ENCODE results near the gene C1S. TPM values are rescaled to one million over a fixed set of nuclear protein-coding genes. Genes with fewer than 3 reads are reported as not detected.

C1S gene
- total and polyA plus RNA-seq, 10 donors = 102 to 451 (median 257) TPM

- peaks cover 12 to 53% (median 27%) of the 10 kb centered on the region in 6 donors for H3K4me1 ChIP-seq
- WGBS, 5 donors = 81 to 96% (median 91%) methylated on average over 6 of the region's 6 CpGs
- TF ChIP-seq POLR2A (IDR thresholded peaks at IDR 0.05) (no peak), POLR2AphosphoS5 (IDR thresholded peaks at IDR 0.05) (no peak)
- TF ChIP-seq, protein P1, sequence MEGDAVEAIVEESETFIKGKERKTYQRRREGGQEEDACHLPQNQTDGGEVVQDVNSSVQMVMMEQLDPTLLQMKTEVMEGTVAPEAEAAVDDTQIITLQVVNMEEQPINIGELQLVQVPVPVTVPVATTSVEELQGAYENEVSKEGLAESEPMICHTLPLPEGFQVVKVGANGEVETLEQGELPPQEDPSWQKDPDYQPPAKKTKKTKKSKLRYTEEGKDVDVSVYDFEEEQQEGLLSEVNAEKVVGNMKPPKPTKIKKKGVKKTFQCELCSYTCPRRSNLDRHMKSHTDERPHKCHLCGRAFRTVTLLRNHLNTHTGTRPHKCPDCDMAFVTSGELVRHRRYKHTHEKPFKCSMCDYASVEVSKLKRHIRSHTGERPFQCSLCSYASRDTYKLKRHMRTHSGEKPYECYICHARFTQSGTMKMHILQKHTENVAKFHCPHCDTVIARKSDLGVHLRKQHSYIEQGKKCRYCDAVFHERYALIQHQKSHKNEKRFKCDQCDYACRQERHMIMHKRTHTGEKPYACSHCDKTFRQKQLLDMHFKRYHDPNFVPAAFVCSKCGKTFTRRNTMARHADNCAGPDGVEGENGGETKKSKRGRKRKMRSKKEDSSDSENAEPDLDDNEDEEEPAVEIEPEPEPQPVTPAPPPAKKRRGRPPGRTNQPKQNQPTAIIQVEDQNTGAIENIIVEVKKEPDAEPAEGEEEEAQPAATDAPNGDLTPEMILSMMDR (IDR thresholded peaks at IDR 0.05 in 8 of 11, conservative IDR thresholded peaks at IDR 0.05 in 3 of 11) = no peak
- no peaks in the 10 kb centered on the region for H3K9me3 ChIP-seq
- no peak overlapping the region for H3K4me3 ChIP-seq
- H3K27ac ChIP-seq = no peak overlapping the region
- H3K27me3 ChIP-seq (replicated peaks in 1 of 7) = no peaks in the 10 kb centered on the region
- intact Hi-C loops (cut with DNase I; ENCODE audit: low total_unique reads) = loop anchor here (10.0 kb wide), 1 partner anchor 79 kb away; the partner anchor contains the start of gene C1R
- no peak for DNase-seq
- peaks cover 0 to 49% (median 3%) of the 10 kb centered on the region in 6 donors for H3K36me3 ChIP-seq
These were observed 44.8 kb upstream of the C1S start for GRCh38 chr12:7015555-7016370.

DNA sequence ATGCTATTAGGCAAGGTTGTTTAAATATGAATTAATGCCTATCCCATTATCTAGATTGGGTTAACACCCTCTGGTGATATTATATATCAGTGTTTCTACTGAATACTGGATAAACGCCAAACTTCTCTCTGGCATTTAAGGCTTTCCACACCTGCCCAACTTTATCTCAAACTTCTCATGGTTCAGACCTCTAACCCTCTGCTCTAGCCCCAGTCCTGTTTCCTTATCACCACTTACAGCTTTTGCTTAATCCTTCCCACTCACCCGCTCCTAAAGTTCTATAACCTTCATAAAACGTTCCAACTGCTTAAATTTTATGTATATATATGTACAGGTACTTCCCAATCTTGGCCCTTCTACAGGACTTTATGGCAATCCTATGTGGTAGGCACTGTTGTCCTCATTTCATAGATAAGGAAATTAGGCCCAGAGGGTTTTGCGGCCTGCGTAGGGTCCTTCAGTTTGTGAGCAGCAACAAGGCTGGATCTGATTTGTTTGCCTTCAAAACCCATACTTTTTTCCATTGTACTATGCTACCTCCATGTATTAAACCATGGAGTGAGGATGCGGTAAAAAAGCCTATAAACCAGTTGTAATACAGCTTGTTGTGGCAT lies 43.5 kb upstream of the C1S start:
- intact Hi-C loops (cut with DNase I; ENCODE audit: low total_unique reads) = loop anchor here (10.0 kb wide), 1 partner anchor 78 kb away; the partner anchor contains the start of gene C1R
- whole genome bisulfite sequencing, 5 donors = 75 to 82% (median 76%) methylated on average over 6 of the region's 6 CpGs
- TF ChIP-seq, protein P1 (IDR thresholded peaks at IDR 0.05 in 8 of 11, conservative IDR thresholded peaks at IDR 0.05 in 3 of 11) = no peak
- no peak for TF ChIP-seq POLR2AphosphoS5 (IDR thresholded peaks at IDR 0.05)
- no peak for TF ChIP-seq POLR2A (IDR thresholded peaks at IDR 0.05)
- no peaks in the 10 kb centered on the region for H3K27me3 ChIP-seq (replicated peaks in 1 of 7)
- peaks cover 12 to 53% (median 27%) of the 10 kb centered on the region in 6 donors for H3K4me1 ChIP-seq
- peak overlapping the region in 7 of 8 donors; percentile 56 to 84 (median 77) for H3K4me3 ChIP-seq
- peak overlapping the region in 4 of 8 donors; percentile 92 to 98 (median 96) for H3K27ac ChIP-seq
- peaks cover 0 to 36% (median 3%) of the 10 kb centered on the region in 6 donors for H3K36me3 ChIP-seq
- no peaks in the 10 kb centered on the region for H3K9me3 ChIP-seq
- no peak for DNase-seq

DNA sequence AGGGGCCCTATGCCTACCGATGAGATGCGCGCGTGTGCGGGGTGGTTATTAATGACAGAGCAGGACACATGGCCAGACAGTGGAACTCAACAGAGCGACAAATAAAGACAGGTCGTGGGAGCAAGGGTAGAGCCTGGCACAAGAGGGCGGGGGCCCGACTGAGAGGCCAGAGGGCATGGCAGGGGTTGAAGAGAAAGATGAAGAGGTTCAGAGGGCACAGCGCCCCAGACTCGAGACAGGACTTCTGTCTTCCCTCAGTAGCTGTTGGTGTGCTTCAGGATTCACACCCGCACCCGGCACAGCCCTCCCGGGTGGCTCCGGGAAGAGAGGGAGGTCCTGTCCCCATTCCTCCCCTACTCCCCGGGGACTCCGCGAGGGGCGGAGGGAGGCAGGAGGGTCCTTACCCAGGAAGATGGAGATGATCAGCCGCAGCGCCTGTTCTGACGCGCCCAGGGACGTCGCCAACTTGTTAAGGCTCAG lies 42.6 kb upstream of the C1S start:
- Histone ChIP-seq H3K4me3 (peak overlapping the region; percentile 56 to 87 (median 77)), H3K9me3 (no peaks in the 10 kb centered on the region), H3K27ac (peak overlapping the region; percentile 87 to 98 (median 92)), H3K4me1 (peaks cover 12 to 49% (median 27%) of the 10 kb centered on the region in 6 donors), H3K27me3 (replicated peaks in 1 of 7) (no peaks in the 10 kb centered on the region), H3K36me3 (peaks cover 0 to 27% (median 2%) of the 10 kb centered on the region in 6 donors)
- intact Hi-C loops (cut with DNase I; ENCODE audit: low total_unique reads) = loop anchor here (10.0 kb wide), 1 partner anchor 77 kb away; the partner anchor contains the start of gene C1R
- TF ChIP-seq POLR2AphosphoS5 (IDR thresholded peaks at IDR 0.05) (no peak), POLR2A (IDR thresholded peaks at IDR 0.05) (no peak)
- TF ChIP-seq, protein P1 (IDR thresholded peaks at IDR 0.05 in 8 of 11, conservative IDR thresholded peaks at IDR 0.05 in 3 of 11) = no peak
- 0 to 2% (median 1%) methylated on average over 14 to 25 of the region's 25 CpGs for WGBS, 5 donors
- no peak for DNase-seq

Data from spleen (tissue), 11 donors.